ENCODE measurements around the gene COL5A3.

- TF ChIP-seq CTCF (IDR thresholded peaks at IDR 0.05) (no peak), POLR2A (IDR thresholded peaks at IDR 0.05) (no peak), EP300 (IDR thresholded peaks at IDR 0.05) (no peak)
Measured at GRCh38 chr19:10026744-10027143, 16.4 kb upstream of the COL5A3 start.

Measured in gastroesophageal sphincter (tissue), 3 donors.